PC-3 (cell line): ENCODE measurements around the gene PABPC3. TPM values are rescaled to one million over a fixed set of nuclear protein-coding genes. Genes with fewer than 3 reads are reported as not detected.

Source experiments
- ATAC-seq: fragments of 200-7000 bp; cut with Tn5 transposase; 2 replicates; pipeline ENCODE4 v1.9.1; 2020; ENCODE audit warnings: mild to moderate bottlenecking, moderate library complexity
- BruUV-seq: library from RNA; stranded (reverse); fragments of 400-500 nt; replicated peaks from 2 replicates; lab custom pipeline; 2021; lab: Mats Ljungman, UMichigan
- CTCF ChIA-PET: fragments of 300-600 bp; sonication (Branson Sonifier 250); formaldehyde crosslinking; loops from one replicate; lab custom pipeline; 2022; ENCODE audit warnings: antibody characterized with exemption; lab: Charles Lee
- POLR2A ChIA-PET: fragments of 300-600 bp; sonication (Branson Sonifier 250); formaldehyde crosslinking; loops from one replicate; lab custom pipeline; 2022; ENCODE audit warnings: antibody characterized with exemption; ENCODE audit not compliant: unreplicated experiment; lab: Charles Lee
- DNase-seq: peaks from one replicate; pipeline ENCODE4 v3.0.0-alpha.2; 2015
- H2AFZ ChIP-seq: fragments of 300-600 bp; sonication (generic); 2 replicates; pipeline ENCODE4 v1.6.0; 2016; ENCODE audit warnings: antibody characterized with exemption, low read length
- H3F3A ChIP-seq: fragments of 300-600 bp; sonication (generic); one replicate; pipeline ENCODE4 v1.6.0; 2017; ENCODE audit warnings: antibody characterized with exemption, low read length, control low read depth, mild to moderate bottlenecking; ENCODE audit not compliant: unreplicated experiment
- H3K27ac ChIP-seq: fragments of 300-600 bp; sonication (generic); 2 replicates; pipeline ENCODE4 v1.5.1; 2016; ENCODE audit warnings: mild to moderate bottlenecking, low read length
- H3K27me3 ChIP-seq: fragments of 300-600 bp; sonication (generic); 2 replicates; pipeline ENCODE4 v1.6.1; 2016; ENCODE audit warnings: low read length, mixed read lengths
- H3K36me3 ChIP-seq: fragments of 300-600 bp; sonication (generic); 2 replicates; pipeline ENCODE4 v1.6.1; 2016; ENCODE audit warnings: low read depth, mixed run types, low read length, mixed read lengths
- H3K4me1 ChIP-seq: fragments of 300-600 bp; sonication (generic); 2 replicates; pipeline ENCODE4 v1.5.1; 2016; ENCODE audit warnings: low read length; ENCODE audit not compliant: insufficient read depth
- H3K4me2 ChIP-seq: fragments of 300-600 bp; sonication (generic); 2 replicates; pipeline ENCODE4 v1.6.0; 2016; ENCODE audit warnings: low read length
- H3K4me3 ChIP-seq: fragments of 300-600 bp; sonication (generic); 2 replicates; pipeline ENCODE4 v1.5.1; 2016; ENCODE audit warnings: mild to moderate bottlenecking, low read length, mixed read lengths
- H3K79me2 ChIP-seq: fragments of 300-600 bp; sonication (generic); 2 replicates; pipeline ENCODE4 v1.6.1; 2017; ENCODE audit warnings: low read length, mixed read lengths
- H3K9ac ChIP-seq: fragments of 300-600 bp; sonication (generic); 2 replicates; pipeline ENCODE4 v1.6.0; 2016; ENCODE audit warnings: mild to moderate bottlenecking, low read length
- H3K9me2 ChIP-seq: fragments of 300-600 bp; sonication (generic); replicated peaks from 2 replicates; pipeline ENCODE4 v1.6.1; 2016; ENCODE audit warnings: mixed run types, low read length, mixed read lengths
- H3K9me3 ChIP-seq: fragments of 300-600 bp; sonication (generic); 2 replicates; pipeline ENCODE4 v1.6.1; 2016; ENCODE audit warnings: low read length, mixed read lengths
- H4K20me1 ChIP-seq: fragments of 300-600 bp; sonication (generic); 2 replicates; pipeline ENCODE4 v1.6.1; 2016; ENCODE audit warnings: low read length, mixed read lengths
- CTCF ChIP-seq: fragments of 300-600 bp; sonication (generic); conservative IDR thresholded peaks from 2 replicates; pipeline ENCODE4 v1.5.1; 2017; ENCODE audit warnings: antibody characterized with exemption, low read depth, mild to moderate bottlenecking, low read length
- EZH2 ChIP-seq: fragments of 300-600 bp; sonication (generic); IDR thresholded peaks from one replicate; pipeline ENCODE4 v1.6.1; 2017; ENCODE audit warnings: antibody characterized with exemption, mild to moderate bottlenecking, low read length; ENCODE audit not compliant: unreplicated experiment
- EZH2phosphoT487 ChIP-seq: fragments of 300-600 bp; sonication (generic); IDR thresholded peaks from 2 replicates; pipeline ENCODE4 v1.6.1; 2018; ENCODE audit warnings: mild to moderate bottlenecking, antibody characterized with exemption, low read length, borderline replicate concordance
- intact Hi-C: fragments of 100-400 bp; cut with micrococcal nuclease; formaldehyde crosslinking; loops from 2 replicates; pipeline ENCODE4 v1.9.0; 2023
- total RNA-seq: library from RNA; depleted of rRNA; stranded (reverse); fragments of >200 nt; gene quantifications from 2 replicates; pipeline ENCODE4 v1.2.3, GENCODE V29; 2014

Gene PABPC3
- total RNA-seq, 1 experiment from 2014 or later: 0.26 TPM

GRCh38 chr13:25062479-25062878, 33.5 kb upstream of the PABPC3 start:
- Histone ChIP-seq H4K20me1 (no peaks in the 10 kb centered on the region), H3K4me2 (no peak overlapping the region), H3K36me3 (no peaks in the 10 kb centered on the region), H3K9me2 (no peaks in the 10 kb centered on the region), H3K4me1 (no peaks in the 10 kb centered on the region), H3K4me3 (no peak overlapping the region), H2AFZ (no peak overlapping the region), H3K9me3 (no peaks in the 10 kb centered on the region), H3K9ac (no peak overlapping the region), H3K79me2 (no peaks in the 10 kb centered on the region), H3K27ac (no peak overlapping the region), H3K27me3 (peaks cover 53% of the 10 kb centered on the region), H3F3A (no peaks in the 10 kb centered on the region)
- TF ChIP-seq EZH2phosphoT487 (no peak), CTCF (peak; percentile 50), EZH2 (no peak)
- POLR2A ChIA-PET: no interaction called here
- intact Hi-C loops: no loop called here
- BruUV-seq: no TSS peak
- ATAC-seq (no peak), DNase-seq (peak; percentile 8)
- CTCF ChIA-PET: no interaction called here

GRCh38 chr13:25064396-25064795, 31.5 kb upstream of the PABPC3 start:
- Histone ChIP-seq H3K27me3 (peaks cover 68% of the 10 kb centered on the region), H3K27ac (no peak overlapping the region), H3K4me2 (no peak overlapping the region), H3F3A (no peaks in the 10 kb centered on the region), H3K9ac (no peak overlapping the region), H3K9me3 (no peaks in the 10 kb centered on the region), H4K20me1 (no peaks in the 10 kb centered on the region), H3K79me2 (no peaks in the 10 kb centered on the region), H3K36me3 (no peaks in the 10 kb centered on the region), H3K9me2 (no peaks in the 10 kb centered on the region), H2AFZ (no peak overlapping the region), H3K4me1 (no peaks in the 10 kb centered on the region), H3K4me3 (no peak overlapping the region)
- no TSS peak for BruUV-seq
- ChIA-PET CTCF (no interaction called here), POLR2A (no interaction called here)
- ATAC-seq: no peak
- TF ChIP-seq EZH2phosphoT487 (no peak), CTCF (no peak), EZH2 (no peak)
- intact Hi-C loops: no loop called here
- DNase-seq: no peak

GRCh38 chr13:25065974-25066770, 29.8 kb upstream of the PABPC3 start:
- no TSS peak for BruUV-seq
- CTCF ChIA-PET: no interaction called here
- H3F3A ChIP-seq: no peaks in the 10 kb centered on the region

More at GRCh38 chr13:25065974-25066770, 29.8 kb upstream of the PABPC3 start:
- H2AFZ ChIP-seq: no peak overlapping the region
- H3K79me2 ChIP-seq: no peaks in the 10 kb centered on the region
- no peaks in the 10 kb centered on the region for H4K20me1 ChIP-seq
- no peaks in the 10 kb centered on the region for H3K4me1 ChIP-seq
- ATAC-seq: no peak
- no peaks in the 10 kb centered on the region for H3K36me3 ChIP-seq
- no peak overlapping the region for H3K27ac ChIP-seq
- no peak overlapping the region for H3K4me2 ChIP-seq
- POLR2A ChIA-PET: no interaction called here
- no peaks in the 10 kb centered on the region for H3K9me3 ChIP-seq
- peaks cover 67% of the 10 kb centered on the region for H3K27me3 ChIP-seq
- no peaks in the 10 kb centered on the region for H3K9me2 ChIP-seq
- no peak for DNase-seq
- TF ChIP-seq EZH2phosphoT487 (no peak), EZH2 (no peak), CTCF (no peak)
- H3K9ac ChIP-seq: no peak overlapping the region
- intact Hi-C loops: no loop called here
- no peak overlapping the region for H3K4me3 ChIP-seq
